Measurements from ENCODE around the gene GPBAR1. TPM values are rescaled to one million over a fixed set of nuclear protein-coding genes. Genes with fewer than 3 reads are reported as not detected.
A peak's percentile ranks its signal among the peaks of the same experiment; 100 is the strongest.

The GPBAR1 gene
- total RNA-seq, 1 donor from 2014 or later, result 0.54 TPM

- H3K27me3 Mint-ChIP-seq (ENCODE audit: insufficient read depth), result no peaks in the 10 kb centered on the region
- peak overlapping the region; percentile 94 for H3K4me3 Mint-ChIP-seq
- peaks cover 67% of the 10 kb centered on the region for H3K4me1 Mint-ChIP-seq (ENCODE audit: low read depth)
- intact Hi-C loops (cut with micrococcal nuclease), result loop anchor here (1.0 to 10.0 kb wide), 9 partner anchors 15 to 1257 kb away; partner anchors contain the start of genes AAMP, BCS1L, CHPF and CNPPD1
- peaks cover 20% of the 10 kb centered on the region for H3K36me3 Mint-ChIP-seq (ENCODE audit: low read depth)
- peak overlapping the region; percentile 99 for H3K27ac Mint-ChIP-seq
- no peaks in the 10 kb centered on the region for H3K9me3 Mint-ChIP-seq
- no peak for DNase-seq (ENCODE audit: low spot score)
These were observed 24.8 kb downstream of the GPBAR1 start for GRCh38 chr2:218285604-218286003.

GRCh38 chr2:218286570-218287459 is 26.0 kb downstream of the GPBAR1 start:
- DNase-seq (ENCODE audit: low spot score), result peak; percentile 82
- H3K4me3 Mint-ChIP-seq, result peak overlapping the region; percentile 94
- intact Hi-C loops (cut with micrococcal nuclease), result loop anchor here (1.0 to 10.0 kb wide), 9 partner anchors 17 to 1255 kb away; partner anchors contain the start of genes AAMP, BCS1L, CHPF and CNPPD1
- peaks cover 72% of the 10 kb centered on the region for H3K4me1 Mint-ChIP-seq (ENCODE audit: low read depth)
- peak overlapping the region; percentile 99 for H3K27ac Mint-ChIP-seq
- H3K36me3 Mint-ChIP-seq (ENCODE audit: low read depth), result peaks cover 17% of the 10 kb centered on the region
- H3K9me3 Mint-ChIP-seq, result no peaks in the 10 kb centered on the region
- no peaks in the 10 kb centered on the region for H3K27me3 Mint-ChIP-seq (ENCODE audit: insufficient read depth)

GRCh38 chr2:218289639-218290315 is 29.0 kb downstream of the GPBAR1 start:
- peaks cover 78% of the 10 kb centered on the region for H3K4me1 Mint-ChIP-seq (ENCODE audit: low read depth)
- H3K27ac Mint-ChIP-seq, result peak overlapping the region; percentile 94
- no peaks in the 10 kb centered on the region for H3K9me3 Mint-ChIP-seq
- no peaks in the 10 kb centered on the region for H3K27me3 Mint-ChIP-seq (ENCODE audit: insufficient read depth)
- intact Hi-C loops (cut with micrococcal nuclease), result loop anchor here (2.0 to 10.0 kb wide), 6 partner anchors 33 to 1253 kb away; partner anchors contain the start of genes CHPF, CNPPD1, GMPPA and RETREG2
- DNase-seq (ENCODE audit: low spot score), result no peak
- peak overlapping the region; percentile 88 for H3K4me3 Mint-ChIP-seq
- peaks cover 13% of the 10 kb centered on the region for H3K36me3 Mint-ChIP-seq (ENCODE audit: low read depth)

GRCh38 chr2:218290316-218291261 is 29.8 kb downstream of the GPBAR1 start:
- peak; percentile 45 for DNase-seq (ENCODE audit: low spot score)
- intact Hi-C loops (cut with micrococcal nuclease), result no loop called here
- Mint-ChIP-seq H3K27ac (peak overlapping the region; percentile 94), H3K36me3 (ENCODE audit: low read depth) (peaks cover 9% of the 10 kb centered on the region), H3K4me3 (peak overlapping the region; percentile 88), H3K27me3 (ENCODE audit: insufficient read depth) (no peaks in the 10 kb centered on the region), H3K9me3 (no peaks in the 10 kb centered on the region), H3K4me1 (ENCODE audit: low read depth) (peaks cover 74% of the 10 kb centered on the region)

GRCh38 chr2:218291318-218292047 is 30.7 kb downstream of the GPBAR1 start:
- peak overlapping the region; percentile 94 for H3K27ac Mint-ChIP-seq
- H3K27me3 Mint-ChIP-seq (ENCODE audit: insufficient read depth), result no peaks in the 10 kb centered on the region
- no peaks in the 10 kb centered on the region for H3K9me3 Mint-ChIP-seq
- peaks cover 66% of the 10 kb centered on the region for H3K4me1 Mint-ChIP-seq (ENCODE audit: low read depth)
- intact Hi-C loops (cut with micrococcal nuclease), result loop anchor here (1.0 to 2.0 kb wide), 8 partner anchors 7 to 277 kb away; partner anchors contain the start of genes CATIP, CNOT9 and USP37
- H3K4me3 Mint-ChIP-seq, result peak overlapping the region; percentile 88
- H3K36me3 Mint-ChIP-seq (ENCODE audit: low read depth), result peaks cover 9% of the 10 kb centered on the region
- no peak for DNase-seq (ENCODE audit: low spot score)

- peak; percentile 79 for DNase-seq (ENCODE audit: low spot score)
- H3K4me3 Mint-ChIP-seq, result peak within 1 kb of the TSS; percentile 88
- H3K9me3 Mint-ChIP-seq, result no peaks in the 10 kb centered on the region
- H3K27ac Mint-ChIP-seq, result peak within 1 kb of the TSS; percentile 94
- intact Hi-C loops (cut with micrococcal nuclease), result loop anchor here (1.0 to 2.0 kb wide), 8 partner anchors 8 to 276 kb away; partner anchors contain the start of genes CATIP, CNOT9 and USP37
- no peaks in the 10 kb centered on the region for H3K27me3 Mint-ChIP-seq (ENCODE audit: insufficient read depth)
- H3K4me1 Mint-ChIP-seq (ENCODE audit: low read depth), result peaks cover 57% of the 10 kb centered on the region
- H3K36me3 Mint-ChIP-seq (ENCODE audit: low read depth), result peaks cover 7% of the 10 kb centered on the region
These were observed 31.5 kb downstream of the GPBAR1 start, which contains the start of gene TMBIM1 for GRCh38 chr2:218292048-218293014. Gene TMBIM1 (minus strand): TSS chr2:218292503. CDS start chr2:218282141, 10,362 bp downstream.

GRCh38 chr2:218293715-218294429 is 33.1 kb downstream of the GPBAR1 start:
- Mint-ChIP-seq H3K4me3 (no peak overlapping the region), H3K9me3 (no peaks in the 10 kb centered on the region), H3K36me3 (ENCODE audit: low read depth) (peaks cover 3% of the 10 kb centered on the region), H3K27ac (no peak overlapping the region), H3K4me1 (ENCODE audit: low read depth) (peaks cover 42% of the 10 kb centered on the region), H3K27me3 (ENCODE audit: insufficient read depth) (no peaks in the 10 kb centered on the region)
- no peak for DNase-seq (ENCODE audit: low spot score)
- intact Hi-C loops (cut with micrococcal nuclease), result loop anchor here (2.0 kb wide), 2 partner anchors 63 to 173 kb away; partner anchors contain the start of gene CATIP

GRCh38 chr2:218294430-218295022 is 33.7 kb downstream of the GPBAR1 start:
- intact Hi-C loops (cut with micrococcal nuclease), result no loop called here
- no peaks in the 10 kb centered on the region for H3K27me3 Mint-ChIP-seq (ENCODE audit: insufficient read depth)
- no peak for DNase-seq (ENCODE audit: low spot score)
- no peaks in the 10 kb centered on the region for H3K36me3 Mint-ChIP-seq (ENCODE audit: low read depth)
- H3K27ac Mint-ChIP-seq, result no peak overlapping the region
- H3K9me3 Mint-ChIP-seq, result no peaks in the 10 kb centered on the region
- H3K4me3 Mint-ChIP-seq, result no peak overlapping the region
- H3K4me1 Mint-ChIP-seq (ENCODE audit: low read depth), result peaks cover 38% of the 10 kb centered on the region

GRCh38 chr2:218295029-218295428 is 34.2 kb downstream of the GPBAR1 start:
- Mint-ChIP-seq H3K4me1 (ENCODE audit: low read depth) (peaks cover 33% of the 10 kb centered on the region), H3K9me3 (no peaks in the 10 kb centered on the region), H3K4me3 (no peak overlapping the region), H3K36me3 (ENCODE audit: low read depth) (no peaks in the 10 kb centered on the region), H3K27me3 (ENCODE audit: insufficient read depth) (no peaks in the 10 kb centered on the region), H3K27ac (no peak overlapping the region)
- DNase-seq (ENCODE audit: low spot score), result no peak
- intact Hi-C loops (cut with micrococcal nuclease), result no loop called here

- no peak overlapping the region for H3K4me3 Mint-ChIP-seq
- no peak for DNase-seq (ENCODE audit: low spot score)
- no peaks in the 10 kb centered on the region for H3K9me3 Mint-ChIP-seq
- intact Hi-C loops (cut with micrococcal nuclease), result no loop called here
- peaks cover 23% of the 10 kb centered on the region for H3K4me1 Mint-ChIP-seq (ENCODE audit: low read depth)
- H3K27me3 Mint-ChIP-seq (ENCODE audit: insufficient read depth), result no peaks in the 10 kb centered on the region
- H3K27ac Mint-ChIP-seq, result no peak overlapping the region
- no peaks in the 10 kb centered on the region for H3K36me3 Mint-ChIP-seq (ENCODE audit: low read depth)
These were observed 35.4 kb downstream of the GPBAR1 start for GRCh38 chr2:218296200-218296599.
